ENCODE data around the gene ZC3H8. TPM values are rescaled to one million over a fixed set of nuclear protein-coding genes. Genes with fewer than 3 reads are reported as not detected.

ZC3H8 gene
- total and polyA plus RNA-seq, 2 donors (not counting 3 experiments of a cell fraction or from before 2014, with no cell fraction given), result 0.95 to 7.1 TPM

DNA sequence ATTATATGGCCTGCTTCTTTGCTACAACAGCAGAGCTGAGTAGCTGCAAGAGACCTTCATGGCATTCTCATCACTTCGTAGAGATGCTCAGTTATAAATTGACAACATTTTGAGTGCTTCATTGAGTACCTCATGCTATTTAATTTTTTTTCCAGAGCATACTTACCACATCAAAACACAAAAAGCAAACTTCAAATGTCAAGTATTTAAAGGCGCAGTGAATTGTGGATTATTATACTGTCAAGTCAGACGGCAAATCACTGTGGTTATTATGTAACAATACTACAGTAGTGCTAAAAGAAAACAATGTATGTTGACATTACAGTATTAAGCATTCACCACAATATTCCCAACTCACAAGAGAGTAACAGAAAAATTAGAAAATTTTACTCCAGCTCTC, 12.5 kb downstream of the ZC3H8 start:
- dilution Hi-C loops (cut with MboI; ENCODE audit: extremely low pct_ligation_motif_present, low sequenced_read_pairs) (no loop called here), intact Hi-C loops (cut with micrococcal nuclease) (no loop called here)
- Histone ChIP-seq H3K4me1 (ENCODE audit: control insufficient read depth, extremely low read depth, insufficient read depth, low read length) (no peaks in the 10 kb centered on the region), H3K9me1 (replicated peaks; ENCODE audit: control insufficient read depth, extremely low read depth, insufficient read depth, low read length) (no peaks in the 10 kb centered on the region), H3K36me3 (ENCODE audit: control insufficient read depth in 2 of 2, extremely low read depth in 1 of 2, insufficient read depth in 2 of 2, low read length in 2 of 2) (peaks cover 0 to 2% of the 10 kb centered on the region in 2 experiments), H3K9me3 (replicated peaks; ENCODE audit: control insufficient read depth, insufficient read depth, low read length) (no peaks in the 10 kb centered on the region), H3K4me3 (replicated peaks in 1 of 3; ENCODE audit: insufficient read depth in 1 of 3, low read depth in 1 of 3, low read length in 3 of 3) (no peak overlapping the region), H3K79me2 (ENCODE audit: control insufficient read depth, insufficient read depth, low read length) (no peaks in the 10 kb centered on the region), H3K9ac (replicated peaks; ENCODE audit: extremely low read depth, insufficient read depth, low read length) (no peak overlapping the region), H3K27ac (ENCODE audit: insufficient read depth, low read depth, low read length) (no peak overlapping the region), H3K4me2 (ENCODE audit: insufficient read depth, low read length) (no peak overlapping the region), H2AFZ (ENCODE audit: low read depth, low read length) (no peak overlapping the region), H4K20me1 (replicated peaks; ENCODE audit: control insufficient read depth, extremely low read depth, insufficient read depth, low read length) (no peaks in the 10 kb centered on the region), H3K27me3 (ENCODE audit: control insufficient read depth in 2 of 2, insufficient read depth in 2 of 2, low read length in 2 of 2) (no peaks in the 10 kb centered on the region)
- POLR2A ChIA-PET, result no interaction called here
- CTCF ChIA-PET, result interaction anchor here (1.3 to 1.4 kb wide), 2 partner anchors 17 to 121 kb away, joined by 3 read pairs; no protein-coding TSS in a partner anchor
- TF ChIP-seq MYC (IDR thresholded peaks at IDR 0.05; ENCODE audit: low read depth, low read length) (no peak), POLR2AphosphoS5 (IDR thresholded peaks at IDR 0.05; ENCODE audit: insufficient read depth, low read depth, low read length) (no peak), GATA2 (IDR thresholded peaks at IDR 0.05; ENCODE audit: insufficient read depth, insufficient read length, low read depth, low read length) (no peak), POLR2A (IDR thresholded peaks at IDR 0.05; ENCODE audit: low read depth, low read length) (no peak), EZH2 (IDR thresholded peaks at IDR 0.05; ENCODE audit: borderline replicate concordance, low read depth, low read length, severe bottlenecking) (no peak), JUN (IDR thresholded peaks at IDR 0.05; ENCODE audit: borderline replicate concordance, insufficient read depth, insufficient read length, low read depth) (no peak), FOS (IDR thresholded peaks at IDR 0.05; ENCODE audit: borderline replicate concordance, insufficient read depth, low read length) (no peak)
- TF ChIP-seq, protein P1, sequence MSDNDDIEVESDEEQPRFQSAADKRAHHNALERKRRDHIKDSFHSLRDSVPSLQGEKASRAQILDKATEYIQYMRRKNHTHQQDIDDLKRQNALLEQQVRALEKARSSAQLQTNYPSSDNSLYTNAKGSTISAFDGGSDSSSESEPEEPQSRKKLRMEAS (IDR thresholded peaks at IDR 0.05; ENCODE audit: insufficient read depth, insufficient read length), result no peak
- TF ChIP-seq, protein P2, sequence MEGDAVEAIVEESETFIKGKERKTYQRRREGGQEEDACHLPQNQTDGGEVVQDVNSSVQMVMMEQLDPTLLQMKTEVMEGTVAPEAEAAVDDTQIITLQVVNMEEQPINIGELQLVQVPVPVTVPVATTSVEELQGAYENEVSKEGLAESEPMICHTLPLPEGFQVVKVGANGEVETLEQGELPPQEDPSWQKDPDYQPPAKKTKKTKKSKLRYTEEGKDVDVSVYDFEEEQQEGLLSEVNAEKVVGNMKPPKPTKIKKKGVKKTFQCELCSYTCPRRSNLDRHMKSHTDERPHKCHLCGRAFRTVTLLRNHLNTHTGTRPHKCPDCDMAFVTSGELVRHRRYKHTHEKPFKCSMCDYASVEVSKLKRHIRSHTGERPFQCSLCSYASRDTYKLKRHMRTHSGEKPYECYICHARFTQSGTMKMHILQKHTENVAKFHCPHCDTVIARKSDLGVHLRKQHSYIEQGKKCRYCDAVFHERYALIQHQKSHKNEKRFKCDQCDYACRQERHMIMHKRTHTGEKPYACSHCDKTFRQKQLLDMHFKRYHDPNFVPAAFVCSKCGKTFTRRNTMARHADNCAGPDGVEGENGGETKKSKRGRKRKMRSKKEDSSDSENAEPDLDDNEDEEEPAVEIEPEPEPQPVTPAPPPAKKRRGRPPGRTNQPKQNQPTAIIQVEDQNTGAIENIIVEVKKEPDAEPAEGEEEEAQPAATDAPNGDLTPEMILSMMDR (IDR thresholded peaks at IDR 0.05; ENCODE audit: extremely low read depth in 1 of 2, insufficient read depth in 1 of 2, low read depth in 1 of 2, low read length in 2 of 2), result no peak
- DNase-seq (ENCODE audit: low read depth, low spot score) (no peak), FAIRE-seq (peak; percentile 15)
- no TSS peak for BruUV-seq (replicated peaks)
